B cell (primary cell): ENCODE measurements around the gene ANKRD33B. TPM values are rescaled to one million over a fixed set of nuclear protein-coding genes. Genes with fewer than 3 reads are reported as not detected.
A peak's percentile ranks its signal among the peaks of the same experiment; 100 is the strongest.

ENCODE experiments used
- ATAC-seq: fragments of 200-7000 bp; cut with Tn5 transposase; one replicate; pipeline ENCODE4 v1.10.0; 2021; ENCODE audit warnings: low read depth, mild to moderate bottlenecking, moderate number of reproducible peaks, moderate library complexity
- CTCF ChIA-PET: fragments of 350-600 bp; sonication (Branson Sonifier 250); formaldehyde crosslinking; loops from one replicate; lab custom pipeline; 2021; ENCODE audit warnings: antibody characterized with exemption, inconsistent platforms; lab: Charles Lee
- POLR2A ChIA-PET: fragments of 350-600 bp; sonication (Branson Sonifier 250); formaldehyde crosslinking; loops from one replicate; lab custom pipeline; 2021; ENCODE audit warnings: antibody characterized with exemption; lab: Charles Lee
- DNase-seq: peaks from one replicate; pipeline ENCODE4 v3.0.0; 2013
- H2AFZ ChIP-seq: 2 replicates; pipeline ENCODE4 v1.6.1; 2012; ENCODE audit warnings: mild to moderate bottlenecking, low read depth, low read length; ENCODE audit not compliant: insufficient read depth, poor library complexity, severe bottlenecking
- H3K27ac ChIP-seq, 2 donors: 1 replicate in 1 of 2; 2 replicates in 1 of 2; pipeline ENCODE4 v1.5.1; 2012 to 2013; ENCODE audit warnings: low read length in 2 of 2, mild to moderate bottlenecking in 2 of 2, moderate library complexity in 1 of 2
- H3K27me3 ChIP-seq, 4 experiments: fragments of 200-600 bp in 1 of 4; sonication (generic) in 1 of 4; replicated peaks in 1 of 4; 1 replicate in 2 of 4; 2 replicates in 2 of 4; pipeline versions ENCODE4 v1.6.1 to v1.7.0; 2013 to 2016; ENCODE audit warnings: low read length in 3 of 4, mild to moderate bottlenecking in 2 of 4, mixed read lengths in 1 of 4, moderate library complexity in 1 of 4; ENCODE audit not compliant: insufficient read depth in 4 of 4, control insufficient read depth in 3 of 4; ENCODE audit errors: control extremely low read depth in 1 of 4
- H3K36me3 ChIP-seq, 2 experiments: replicated peaks in 1 of 2; 1 replicate in 1 of 2; 2 replicates in 1 of 2; pipeline versions ENCODE4 v1.6.1 to v1.7.1; 2013; ENCODE audit warnings: low read length in 1 of 2; ENCODE audit not compliant: insufficient read depth in 2 of 2, control insufficient read depth in 1 of 2; ENCODE audit errors: control extremely low read depth in 1 of 2, extremely low read depth in 1 of 2
- H3K4me1 ChIP-seq, 2 donors: fragments of 200-600 bp in 1 of 2; sonication (generic) in 1 of 2; 1 replicate in 1 of 2; 2 replicates in 1 of 2; pipeline versions ENCODE4 v1.5.1 to v1.6.1; 2013 to 2017; ENCODE audit warnings: low read length in 2 of 2; ENCODE audit not compliant: control insufficient read depth in 2 of 2, insufficient read depth in 2 of 2
- H3K4me2 ChIP-seq: replicated peaks from 2 replicates; pipeline ENCODE3; 2012; ENCODE audit warnings: mild to moderate bottlenecking, low read depth, low read length; ENCODE audit not compliant: poor library complexity, severe bottlenecking
- H3K4me3 ChIP-seq, 5 experiments: fragments of 200-600 bp in 1 of 5; sonication (generic) in 1 of 5; 1 replicate in 3 of 5; 2 replicates in 2 of 5; pipeline versions ENCODE4 v1.5.1 to v1.7.0; 2011 to 2016; ENCODE audit warnings: low read length in 4 of 5, mild to moderate bottlenecking in 4 of 5, low read depth in 2 of 5, control low read depth in 1 of 5, moderate library complexity in 1 of 5; ENCODE audit not compliant: insufficient read depth in 1 of 5; ENCODE audit errors: control extremely low read depth in 1 of 5, extremely low read depth in 1 of 5
- H3K79me2 ChIP-seq: fragments of 200-600 bp; sonication (generic); one replicate; pipeline ENCODE4 v1.6.0; 2016; ENCODE audit warnings: low read length; ENCODE audit not compliant: control insufficient read depth, insufficient read depth
- H3K9ac ChIP-seq: fragments of 200-600 bp; sonication (generic); 2 replicates; pipeline ENCODE4 v1.6.1; 2017; ENCODE audit warnings: mild to moderate bottlenecking, low read length, moderate library complexity
- H3K9me3 ChIP-seq, 3 donors: one replicate each; pipeline versions ENCODE4 v1.6.1 to v1.7.1; 2013; ENCODE audit warnings: low read length in 2 of 3; ENCODE audit not compliant: control insufficient read depth in 2 of 3, insufficient read depth in 1 of 3; ENCODE audit errors: control extremely low read depth in 1 of 3
- H4K20me1 ChIP-seq: 2 replicates; pipeline ENCODE4 v1.6.0; 2012; ENCODE audit warnings: mild to moderate bottlenecking, low read length; ENCODE audit not compliant: insufficient read depth, control insufficient read depth, poor library complexity, severe bottlenecking
- H3K27ac Mint-ChIP-seq: one replicate; pipeline ENCODE4 v1.8.0; 2021; ENCODE audit warnings: mixed read lengths
- H3K27me3 Mint-ChIP-seq: one replicate; pipeline ENCODE4 v1.8.0; 2021; ENCODE audit warnings: mixed read lengths
- H3K4me1 Mint-ChIP-seq: one replicate; pipeline ENCODE4 v1.8.0; 2021; ENCODE audit warnings: mixed read lengths
- H3K4me3 Mint-ChIP-seq: one replicate; pipeline ENCODE4 v1.8.0; 2021; ENCODE audit warnings: mixed read lengths
- H3K9me3 Mint-ChIP-seq: one replicate; pipeline ENCODE4 v1.8.0; 2022; ENCODE audit warnings: mixed read lengths; ENCODE audit not compliant: insufficient read depth
- CTCF ChIP-seq: fragments of 200-600 bp; IDR thresholded peaks from one replicate; pipeline ENCODE4 v1.8.0; 2022; ENCODE audit warnings: antibody characterized with exemption, mild to moderate bottlenecking
- EZH2 ChIP-seq: IDR thresholded peaks from 2 replicates; pipeline ENCODE4 v1.6.1; 2012; ENCODE audit warnings: borderline replicate concordance, low read depth, mild to moderate bottlenecking, moderate library complexity, low read length; ENCODE audit not compliant: insufficient read depth, poor library complexity, severe bottlenecking
- WGBS: methylation state at CpG from one replicate; pipeline ENCODE4 v1.1.5; 2013; ENCODE audit warnings: missing lambda C conversion rate; ENCODE audit not compliant: insufficient coverage; 5-methylcytosine and 5-hydroxymethylcytosine counted together
- intact Hi-C: fragments of 100-400 bp; cut with micrococcal nuclease; formaldehyde crosslinking; loops from one replicate; pipeline ENCODE4 v1.10.0; 2022
- polyA plus RNA-seq: library from polyadenylated mRNA; depleted of rRNA; stranded (reverse); fragments of >200 nt; gene quantifications from 2 replicates; pipeline ENCODE4 v1.2.3, GENCODE V29; 2012
- total RNA-seq, 2 donors: library from RNA; stranded (reverse); fragments of 120-200 nt in 1 of 2; gene quantifications; 1 replicate in 1 of 2; 2 replicates in 1 of 2; pipeline versions ENCODE4 v1.2.3 to v1.2.4, GENCODE V29; 2013 to 2022

The ANKRD33B gene
- total and polyA plus RNA-seq, 2 donors (not counting 1 experiment from before 2014, with no cell fraction given), result 2.9 to 23.4 TPM

GRCh38 chr5:10702911-10703491 is 139.1 kb downstream of the ANKRD33B start:
- intact Hi-C loops, result loop anchor here (5.0 kb wide), 1 partner anchor 59 kb away; the partner anchor contains the start of gene DAP
- DNase-seq, result no peak
- CTCF ChIA-PET, result interaction anchor here (0.7 to 2.2 kb wide), 11 partner anchors 14 to 250 kb away, joined by 3 to 15 read pairs (median 3); partner anchors contain the start of gene DAP
- H3K9ac ChIP-seq, result no peak overlapping the region
- H3K4me3 ChIP-seq, result no peak overlapping the region
- H3K27ac ChIP-seq, result no peak overlapping the region
- TF ChIP-seq EZH2, result no peak
- TF ChIP-seq CTCF, result no peak
- POLR2A ChIA-PET, result interaction anchor here (0.5 kb wide), 1 partner anchor 158 kb away, joined by 3 read pairs; no protein-coding TSS in a partner anchor
- H3K27ac Mint-ChIP-seq, result peak overlapping the region; percentile 42
- H3K27me3 ChIP-seq, result no peaks in the 10 kb centered on the region
- H4K20me1 ChIP-seq, result peaks cover 5% of the 10 kb centered on the region
- no peaks in the 10 kb centered on the region for H3K27me3 Mint-ChIP-seq
- WGBS, result 81% methylated on average over 5 of the region's 7 CpGs
- H3K4me1 Mint-ChIP-seq, result peaks cover 54% of the 10 kb centered on the region
- peaks cover 0 to 2% of the 10 kb centered on the region in 2 experiments for H3K36me3 ChIP-seq
- no peaks in the 10 kb centered on the region for H3K9me3 ChIP-seq
- H3K4me1 ChIP-seq, result peaks cover 20 to 43% of the 10 kb centered on the region in 2 donors
- peaks cover 15% of the 10 kb centered on the region for H3K79me2 ChIP-seq
- ATAC-seq, result no peak
- H3K9me3 Mint-ChIP-seq, result no peaks in the 10 kb centered on the region
- H3K4me3 Mint-ChIP-seq, result no peak overlapping the region
- H3K4me2 ChIP-seq, result no peak overlapping the region
- H2AFZ ChIP-seq, result no peak overlapping the region

GRCh38 chr5:10703676-10704075 is 139.8 kb downstream of the ANKRD33B start:
- H3K9me3 Mint-ChIP-seq, result no peaks in the 10 kb centered on the region
- no peak overlapping the region for H3K4me3 ChIP-seq
- H3K4me1 Mint-ChIP-seq, result peaks cover 55% of the 10 kb centered on the region
- CTCF ChIA-PET, result interaction anchor here (0.9 to 2.2 kb wide), 4 partner anchors 21 to 250 kb away, joined by 3 to 15 read pairs (median 8); no protein-coding TSS in a partner anchor
- no peaks in the 10 kb centered on the region for H3K9me3 ChIP-seq
- H3K27me3 ChIP-seq, result no peaks in the 10 kb centered on the region
- H3K27ac ChIP-seq, result no peak overlapping the region
- DNase-seq (no peak), ATAC-seq (no peak)
- 88% methylated on average over 4 of the region's 5 CpGs for WGBS
- no peak overlapping the region for H3K9ac ChIP-seq
- intact Hi-C loops, result loop anchor here (5.0 kb wide), 1 partner anchor 59 kb away; the partner anchor contains the start of gene DAP
- no peak overlapping the region for H3K4me3 Mint-ChIP-seq
- POLR2A ChIA-PET, result no interaction called here
- no peak overlapping the region for H3K4me2 ChIP-seq
- H3K27ac Mint-ChIP-seq, result no peak overlapping the region
- H3K4me1 ChIP-seq, result peaks cover 20 to 43% of the 10 kb centered on the region in 2 donors
- peaks cover 0 to 4% of the 10 kb centered on the region in 2 experiments for H3K36me3 ChIP-seq
- no peak for TF ChIP-seq CTCF
- no peak for TF ChIP-seq EZH2
- peaks cover 15% of the 10 kb centered on the region for H3K79me2 ChIP-seq
- no peaks in the 10 kb centered on the region for H3K27me3 Mint-ChIP-seq
- peaks cover 5% of the 10 kb centered on the region for H4K20me1 ChIP-seq
- no peak overlapping the region for H2AFZ ChIP-seq
